ENCODE results near the gene LTB4R. TPM values are rescaled to one million over a fixed set of nuclear protein-coding genes. Genes with fewer than 3 reads are reported as not detected.

LTB4R gene
- total and polyA plus RNA-seq, 2 donors (not counting 1 experiment from before 2014, with no cell fraction given), result 0.62 to 0.66 TPM

- TF ChIP-seq CTCF (conservative IDR thresholded peaks at IDR 0.05 in 1 of 2, IDR thresholded peaks at IDR 0.05 in 1 of 2; ENCODE audit: low read depth in 1 of 2, low read length in 2 of 2) (no peak), EZH2 (IDR thresholded peaks at IDR 0.05; ENCODE audit: low read length, missing control alignments) (peak; percentile 43)
- Histone ChIP-seq H3K4me1 (ENCODE audit: control insufficient read depth, extremely low read depth, insufficient read depth, low read length) (peaks cover 2% of the 10 kb centered on the region), H2AFZ (ENCODE audit: low read length) (no peak overlapping the region), H4K20me1 (ENCODE audit: control insufficient read depth, extremely low read depth, insufficient read depth, low read length) (no peaks in the 10 kb centered on the region), H3K4me3 (replicated peaks in 1 of 4; ENCODE audit: control extremely low read depth in 1 of 4, insufficient read depth in 1 of 4, low read depth in 3 of 4, low read length in 4 of 4) (no peak overlapping the region), H3K27ac (ENCODE audit: insufficient read depth, low read length) (no peak overlapping the region), H3K9me3 (ENCODE audit: control insufficient read depth, insufficient read depth, low read depth, low read length) (no peaks in the 10 kb centered on the region), H3K79me2 (ENCODE audit: control insufficient read depth, insufficient read depth, low read length) (no peaks in the 10 kb centered on the region), H3K4me2 (ENCODE audit: extremely low read depth, insufficient read depth, low read length) (no peak overlapping the region), H3K36me3 (ENCODE audit: control insufficient read depth, insufficient read depth, low read length) (no peaks in the 10 kb centered on the region), H3K27me3 (ENCODE audit: control insufficient read depth, insufficient read depth, low read length) (peaks cover 29% of the 10 kb centered on the region), H3K9ac (ENCODE audit: insufficient read depth, low read length) (no peak overlapping the region)
- DNase-seq (ENCODE audit: low read depth in 2 of 2), result no peak
Measured at GRCh38 chr14:24340606-24341005, 29.3 kb downstream of the LTB4R start.

- Histone ChIP-seq H3K4me2 (ENCODE audit: extremely low read depth, insufficient read depth, low read length) (no peak overlapping the region), H3K79me2 (ENCODE audit: control insufficient read depth, insufficient read depth, low read length) (no peaks in the 10 kb centered on the region), H3K27me3 (ENCODE audit: control insufficient read depth, insufficient read depth, low read length) (peaks cover 13% of the 10 kb centered on the region), H3K9me3 (ENCODE audit: control insufficient read depth, insufficient read depth, low read depth, low read length) (no peaks in the 10 kb centered on the region), H3K9ac (ENCODE audit: insufficient read depth, low read length) (no peak overlapping the region), H2AFZ (ENCODE audit: low read length) (no peak overlapping the region), H3K36me3 (ENCODE audit: control insufficient read depth, insufficient read depth, low read length) (no peaks in the 10 kb centered on the region), H3K27ac (ENCODE audit: insufficient read depth, low read length) (no peak overlapping the region), H4K20me1 (ENCODE audit: control insufficient read depth, extremely low read depth, insufficient read depth, low read length) (no peaks in the 10 kb centered on the region), H3K4me3 (replicated peaks in 1 of 4; ENCODE audit: control extremely low read depth in 1 of 4, insufficient read depth in 1 of 4, low read depth in 3 of 4, low read length in 4 of 4) (no peak overlapping the region), H3K4me1 (ENCODE audit: control insufficient read depth, extremely low read depth, insufficient read depth, low read length) (no peaks in the 10 kb centered on the region)
- no peak for DNase-seq (ENCODE audit: low read depth in 2 of 2)
- TF ChIP-seq EZH2 (IDR thresholded peaks at IDR 0.05; ENCODE audit: low read length, missing control alignments), result no peak
- TF ChIP-seq CTCF (conservative IDR thresholded peaks at IDR 0.05 in 1 of 2, IDR thresholded peaks at IDR 0.05 in 1 of 2; ENCODE audit: low read depth in 1 of 2, low read length in 2 of 2), result no peak
Measured at GRCh38 chr14:24342889-24343288, 31.6 kb downstream of the LTB4R start.

- Histone ChIP-seq H3K4me3 (replicated peaks in 1 of 4; ENCODE audit: control extremely low read depth in 1 of 4, insufficient read depth in 1 of 4, low read depth in 3 of 4, low read length in 4 of 4) (no peak overlapping the region), H3K36me3 (ENCODE audit: control insufficient read depth, insufficient read depth, low read length) (no peaks in the 10 kb centered on the region), H3K27me3 (ENCODE audit: control insufficient read depth, insufficient read depth, low read length) (peaks cover 13% of the 10 kb centered on the region), H3K9ac (ENCODE audit: insufficient read depth, low read length) (no peak overlapping the region), H4K20me1 (ENCODE audit: control insufficient read depth, extremely low read depth, insufficient read depth, low read length) (no peaks in the 10 kb centered on the region), H3K27ac (ENCODE audit: insufficient read depth, low read length) (no peak overlapping the region), H2AFZ (ENCODE audit: low read length) (no peak overlapping the region), H3K9me3 (ENCODE audit: control insufficient read depth, insufficient read depth, low read depth, low read length) (no peaks in the 10 kb centered on the region), H3K4me1 (ENCODE audit: control insufficient read depth, extremely low read depth, insufficient read depth, low read length) (no peaks in the 10 kb centered on the region), H3K4me2 (ENCODE audit: extremely low read depth, insufficient read depth, low read length) (no peak overlapping the region), H3K79me2 (ENCODE audit: control insufficient read depth, insufficient read depth, low read length) (no peaks in the 10 kb centered on the region)
- TF ChIP-seq CTCF (conservative IDR thresholded peaks at IDR 0.05 in 1 of 2, IDR thresholded peaks at IDR 0.05 in 1 of 2; ENCODE audit: low read depth in 1 of 2, low read length in 2 of 2) (no peak), EZH2 (IDR thresholded peaks at IDR 0.05; ENCODE audit: low read length, missing control alignments) (no peak)
- DNase-seq (ENCODE audit: low read depth in 2 of 2), result no peak
Measured at GRCh38 chr14:24343795-24344660, 32.7 kb downstream of the LTB4R start.

All from fibroblast of lung (primary cell).